Measurements from ENCODE around the gene UBR4. TPM values are rescaled to one million over a fixed set of nuclear protein-coding genes. Genes with fewer than 3 reads are reported as not detected.

Gene UBR4
- total and polyA plus RNA-seq, 2 of the 8 experiments (the other 6 are each of a cell fraction or from before 2014, with no cell fraction given), result 139 to 152 TPM

DNA sequence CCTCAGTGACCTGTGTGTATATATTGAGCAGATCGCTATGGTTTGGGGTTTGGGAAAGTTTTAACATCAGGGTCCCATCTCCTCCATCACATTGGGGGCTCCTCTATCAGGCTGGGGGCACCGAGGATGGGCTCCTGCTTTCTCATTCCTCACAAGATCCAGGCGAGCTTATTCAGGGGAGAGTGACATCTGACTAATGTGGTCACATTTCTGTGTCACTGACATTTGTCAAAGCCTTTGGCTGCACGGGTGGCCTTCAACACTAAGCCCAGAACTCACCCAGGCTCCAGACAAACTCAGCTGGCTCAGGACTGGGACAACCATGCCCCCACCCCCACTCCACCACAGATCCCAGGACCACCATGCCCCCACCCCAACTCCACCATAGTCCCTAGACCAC, 150.3 kb downstream of the UBR4 start:
- Histone ChIP-seq H4K8ac (ENCODE audit: extremely low read depth, insufficient read depth, low read length) (no peak overlapping the region), H4K5ac (ENCODE audit: insufficient read length, low read depth, low read length) (no peak overlapping the region), H3K27me3 (replicated peaks in 1 of 4; ENCODE audit: control insufficient read depth in 3 of 4, extremely low read depth in 1 of 4, insufficient read depth in 3 of 4, low read length in 3 of 4) (no peaks in the 10 kb centered on the region), H4K20me1 (replicated peaks in 1 of 2; ENCODE audit: control insufficient read depth in 1 of 2, insufficient read depth in 2 of 2, low read length in 2 of 2) (no peaks in the 10 kb centered on the region), H3K56ac (replicated peaks; ENCODE audit: insufficient read length, low read depth, low read length) (no peak overlapping the region), H3K4ac (replicated peaks; ENCODE audit: insufficient read length, low read depth, low read length) (no peak overlapping the region), H2AFZ (ENCODE audit: low read length) (no peak overlapping the region), H3K79me1 (ENCODE audit: low read depth, low read length) (no peaks in the 10 kb centered on the region; the same call in 1 of the 2 replicates), H3K9ac (replicated peaks in 1 of 4; ENCODE audit: extremely low read depth in 1 of 4, low read depth in 3 of 4, low read length in 3 of 4) (no peak overlapping the region), H2BK5ac (ENCODE audit: low read depth, low read length) (no peak overlapping the region), H2BK15ac (ENCODE audit: low read length) (no peak overlapping the region), H2BK20ac (ENCODE audit: low read length) (no peak overlapping the region), H3K79me2 (ENCODE audit: control insufficient read depth in 1 of 2, insufficient read depth in 2 of 2, low read length in 2 of 2) (no peaks in the 10 kb centered on the region), H3K18ac (ENCODE audit: extremely low read depth, low read length) (no peak overlapping the region), H3K36me3 (ENCODE audit: control insufficient read depth in 2 of 4, insufficient read depth in 4 of 4, low read length in 3 of 4) (no peaks in the 10 kb centered on the region), H2AK5ac (ENCODE audit: low read depth, low read length) (no peak overlapping the region), H3K4me1 (replicated peaks in 1 of 4; ENCODE audit: control insufficient read depth in 3 of 4, insufficient read depth in 4 of 4, low read length in 3 of 4) (peaks cover 0 to 1% (median 0%) of the 10 kb centered on the region in 4 experiments; a peak in 1 of 7 replicates), H3K23me2 (ENCODE audit: low read depth, low read length) (peaks cover 4% of the 10 kb centered on the region; the same call in 1 of the 2 replicates), H3K27ac (ENCODE audit: low read depth, low read length) (no peak overlapping the region), H2BK12ac (ENCODE audit: low read depth, low read length) (no peak overlapping the region), H3K9me3 (ENCODE audit: insufficient read depth in 2 of 2, low read depth in 1 of 2, low read length in 1 of 2) (peaks cover 0 to 5% of the 10 kb centered on the region in 2 experiments; a peak in 1 of 4 replicates), H2BK120ac (replicated peaks; ENCODE audit: low read depth, low read length) (no peak overlapping the region), H3K4me2 (ENCODE audit: insufficient read depth in 1 of 2, low read depth in 2 of 2, low read length in 2 of 2) (no peak overlapping the region), H3K4me3 (ENCODE audit: extremely low read depth in 1 of 4, insufficient read depth in 2 of 4, low read depth in 3 of 4, low read length in 4 of 4) (no peak overlapping the region), H3K23ac (ENCODE audit: insufficient read length) (no peak overlapping the region), H3K14ac (ENCODE audit: insufficient read length) (no peak overlapping the region), H4K91ac (replicated peaks; ENCODE audit: insufficient read length, low read length) (no peak overlapping the region)
- 85% methylated on average over 4 of the region's 4 CpGs; no CpG with 5 or more reads in 1 of the 2 experiments for WGBS, 2 experiments (ENCODE audit: extremely low coverage in 1 of 2, insufficient coverage in 1 of 2, insufficient read length in 1 of 2, insufficient replicate concordance in 2 of 2, low coverage in 1 of 2, low lambda C conversion rate in 2 of 2, missing lambda C conversion rate in 1 of 2)
- DNase-seq (ENCODE audit: low read depth in 1 of 2, low spot score in 2 of 2) (no peak), FAIRE-seq (no peak)
- CTCF ChIA-PET (ENCODE audit: partially characterized antibody), result interaction anchor here (0.9 to 2.0 kb wide), 5 partner anchors 12 to 152 kb away, joined by 3 to 4 read pairs (median 3); no protein-coding TSS in a partner anchor
- POLR2A ChIA-PET (ENCODE audit: partially characterized antibody), result interaction anchor here (0.7 to 1.8 kb wide), 2 partner anchors 9 to 11 kb away, joined by 3 to 4 read pairs; no protein-coding TSS in a partner anchor
- TF ChIP-seq SP4 (IDR thresholded peaks at IDR 0.05; ENCODE audit: low read length) (no peak), RBBP5 (IDR thresholded peaks at IDR 0.05; ENCODE audit: borderline replicate concordance, low read depth, low read length) (no peak), SIN3A (conservative IDR thresholded peaks at IDR 0.05 in 1 of 2, IDR thresholded peaks at IDR 0.05 in 1 of 2; ENCODE audit: low read depth in 1 of 2, low read length in 2 of 2) (no peak), SIRT6 (IDR thresholded peaks at IDR 0.05; ENCODE audit: low read length) (no peak), SUZ12 (IDR thresholded peaks at IDR 0.05; ENCODE audit: low read length) (no peak), RAD21 (IDR thresholded peaks at IDR 0.05 in 1 of 2, conservative IDR thresholded peaks at IDR 0.05 in 1 of 2; ENCODE audit: low read depth in 2 of 2, low read length in 2 of 2) (no peak), JUN (IDR thresholded peaks at IDR 0.05; ENCODE audit: low read depth, low read length) (no peak), FOSL1 (IDR thresholded peaks at IDR 0.05; ENCODE audit: insufficient read depth, low read depth, low read length) (no peak), KDM5A (IDR thresholded peaks at IDR 0.05; ENCODE audit: low read length) (no peak), TBP (IDR thresholded peaks at IDR 0.05; ENCODE audit: low read depth, low read length) (no peak), TCF12 (IDR thresholded peaks at IDR 0.05; ENCODE audit: low read depth, low read length) (no peak), CTBP2 (IDR thresholded peaks at IDR 0.05; ENCODE audit: borderline replicate concordance, insufficient read depth, insufficient read length, low read length) (no peak)
- TF ChIP-seq, protein P1, sequence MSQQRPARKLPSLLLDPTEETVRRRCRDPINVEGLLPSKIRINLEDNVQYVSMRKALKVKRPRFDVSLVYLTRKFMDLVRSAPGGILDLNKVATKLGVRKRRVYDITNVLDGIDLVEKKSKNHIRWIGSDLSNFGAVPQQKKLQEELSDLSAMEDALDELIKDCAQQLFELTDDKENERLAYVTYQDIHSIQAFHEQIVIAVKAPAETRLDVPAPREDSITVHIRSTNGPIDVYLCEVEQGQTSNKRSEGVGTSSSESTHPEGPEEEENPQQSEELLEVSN (IDR thresholded peaks at IDR 0.05), result no peak
